ENCODE measurements around the gene LSM10. TPM values are rescaled to one million over a fixed set of nuclear protein-coding genes. Genes with fewer than 3 reads are reported as not detected.

The LSM10 gene
- total and polyA plus RNA-seq, 2 experiments from 2014 or later: 27.5 to 98.9 TPM

DNA sequence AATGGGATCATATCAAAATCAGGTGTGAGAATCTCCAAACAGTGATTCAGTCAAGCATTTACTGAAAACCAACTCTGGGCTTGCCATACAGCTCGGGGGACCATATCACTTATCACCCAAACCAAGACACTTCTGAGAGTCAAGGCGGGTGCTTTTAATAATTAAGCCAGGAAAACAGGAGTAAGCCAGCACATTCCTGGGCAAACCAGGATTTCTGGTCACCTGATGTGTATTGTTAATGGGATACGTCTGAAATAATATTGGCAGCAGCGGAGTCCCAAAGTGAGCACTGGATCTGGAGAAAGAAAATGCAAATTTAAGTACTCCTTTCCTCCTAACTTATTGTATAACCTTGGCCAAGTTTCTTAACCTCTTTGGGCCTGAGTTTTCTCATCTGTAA, 34.9 kb upstream of the LSM10 start:
- no peak for DNase-seq (ENCODE audit: low spot score)
- H3F3A ChIP-seq (replicated peaks; ENCODE audit: low read depth): no peaks in the 10 kb centered on the region
- no peak overlapping the region for H3K4me3 ChIP-seq
- Mint-ChIP-seq H3K27me3 (ENCODE audit: insufficient read depth, low read depth, poor library complexity) (peaks cover 4% of the 10 kb centered on the region), H3K4me1 (no peaks in the 10 kb centered on the region; the same call in 2 of the 3 replicates), H3K9me3 (no peaks in the 10 kb centered on the region), H3K36me3 (ENCODE audit: low read depth) (no peaks in the 10 kb centered on the region), H3K4me3 (no peak overlapping the region), H3K27ac (no peak overlapping the region)
- H3K27ac ChIP-seq (ENCODE audit: low read depth): no peak overlapping the region
- no peak overlapping the region for H3K4me2 ChIP-seq
- no peak for ATAC-seq
- no peaks in the 10 kb centered on the region for H3K4me1 ChIP-seq (ENCODE audit: insufficient read depth)
- H3K27me3 ChIP-seq (ENCODE audit: insufficient read depth): no peaks in the 10 kb centered on the region
- TF ChIP-seq NANOG (IDR thresholded peaks at IDR 0.05; ENCODE audit: borderline replicate concordance): no peak
- TF ChIP-seq STAT1 (IDR thresholded peaks at IDR 0.05; ENCODE audit: unreplicated experiment): no peak
- TF ChIP-seq, protein P1, sequence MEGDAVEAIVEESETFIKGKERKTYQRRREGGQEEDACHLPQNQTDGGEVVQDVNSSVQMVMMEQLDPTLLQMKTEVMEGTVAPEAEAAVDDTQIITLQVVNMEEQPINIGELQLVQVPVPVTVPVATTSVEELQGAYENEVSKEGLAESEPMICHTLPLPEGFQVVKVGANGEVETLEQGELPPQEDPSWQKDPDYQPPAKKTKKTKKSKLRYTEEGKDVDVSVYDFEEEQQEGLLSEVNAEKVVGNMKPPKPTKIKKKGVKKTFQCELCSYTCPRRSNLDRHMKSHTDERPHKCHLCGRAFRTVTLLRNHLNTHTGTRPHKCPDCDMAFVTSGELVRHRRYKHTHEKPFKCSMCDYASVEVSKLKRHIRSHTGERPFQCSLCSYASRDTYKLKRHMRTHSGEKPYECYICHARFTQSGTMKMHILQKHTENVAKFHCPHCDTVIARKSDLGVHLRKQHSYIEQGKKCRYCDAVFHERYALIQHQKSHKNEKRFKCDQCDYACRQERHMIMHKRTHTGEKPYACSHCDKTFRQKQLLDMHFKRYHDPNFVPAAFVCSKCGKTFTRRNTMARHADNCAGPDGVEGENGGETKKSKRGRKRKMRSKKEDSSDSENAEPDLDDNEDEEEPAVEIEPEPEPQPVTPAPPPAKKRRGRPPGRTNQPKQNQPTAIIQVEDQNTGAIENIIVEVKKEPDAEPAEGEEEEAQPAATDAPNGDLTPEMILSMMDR (conservative IDR thresholded peaks at IDR 0.05; ENCODE audit: low read depth in 2 of 2): no peak
- TF ChIP-seq, protein P2, sequence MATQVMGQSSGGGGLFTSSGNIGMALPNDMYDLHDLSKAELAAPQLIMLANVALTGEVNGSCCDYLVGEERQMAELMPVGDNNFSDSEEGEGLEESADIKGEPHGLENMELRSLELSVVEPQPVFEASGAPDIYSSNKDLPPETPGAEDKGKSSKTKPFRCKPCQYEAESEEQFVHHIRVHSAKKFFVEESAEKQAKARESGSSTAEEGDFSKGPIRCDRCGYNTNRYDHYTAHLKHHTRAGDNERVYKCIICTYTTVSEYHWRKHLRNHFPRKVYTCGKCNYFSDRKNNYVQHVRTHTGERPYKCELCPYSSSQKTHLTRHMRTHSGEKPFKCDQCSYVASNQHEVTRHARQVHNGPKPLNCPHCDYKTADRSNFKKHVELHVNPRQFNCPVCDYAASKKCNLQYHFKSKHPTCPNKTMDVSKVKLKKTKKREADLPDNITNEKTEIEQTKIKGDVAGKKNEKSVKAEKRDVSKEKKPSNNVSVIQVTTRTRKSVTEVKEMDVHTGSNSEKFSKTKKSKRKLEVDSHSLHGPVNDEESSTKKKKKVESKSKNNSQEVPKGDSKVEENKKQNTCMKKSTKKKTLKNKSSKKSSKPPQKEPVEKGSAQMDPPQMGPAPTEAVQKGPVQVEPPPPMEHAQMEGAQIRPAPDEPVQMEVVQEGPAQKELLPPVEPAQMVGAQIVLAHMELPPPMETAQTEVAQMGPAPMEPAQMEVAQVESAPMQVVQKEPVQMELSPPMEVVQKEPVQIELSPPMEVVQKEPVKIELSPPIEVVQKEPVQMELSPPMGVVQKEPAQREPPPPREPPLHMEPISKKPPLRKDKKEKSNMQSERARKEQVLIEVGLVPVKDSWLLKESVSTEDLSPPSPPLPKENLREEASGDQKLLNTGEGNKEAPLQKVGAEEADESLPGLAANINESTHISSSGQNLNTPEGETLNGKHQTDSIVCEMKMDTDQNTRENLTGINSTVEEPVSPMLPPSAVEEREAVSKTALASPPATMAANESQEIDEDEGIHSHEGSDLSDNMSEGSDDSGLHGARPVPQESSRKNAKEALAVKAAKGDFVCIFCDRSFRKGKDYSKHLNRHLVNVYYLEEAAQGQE (IDR thresholded peaks at IDR 0.05; ENCODE audit: unreplicated experiment): no peak
- no peak for TF ChIP-seq ZNF331 (CRISPR knock-in tag; IDR thresholded peaks at IDR 0.05; ENCODE audit: low read depth)
- TF ChIP-seq, protein P3, sequence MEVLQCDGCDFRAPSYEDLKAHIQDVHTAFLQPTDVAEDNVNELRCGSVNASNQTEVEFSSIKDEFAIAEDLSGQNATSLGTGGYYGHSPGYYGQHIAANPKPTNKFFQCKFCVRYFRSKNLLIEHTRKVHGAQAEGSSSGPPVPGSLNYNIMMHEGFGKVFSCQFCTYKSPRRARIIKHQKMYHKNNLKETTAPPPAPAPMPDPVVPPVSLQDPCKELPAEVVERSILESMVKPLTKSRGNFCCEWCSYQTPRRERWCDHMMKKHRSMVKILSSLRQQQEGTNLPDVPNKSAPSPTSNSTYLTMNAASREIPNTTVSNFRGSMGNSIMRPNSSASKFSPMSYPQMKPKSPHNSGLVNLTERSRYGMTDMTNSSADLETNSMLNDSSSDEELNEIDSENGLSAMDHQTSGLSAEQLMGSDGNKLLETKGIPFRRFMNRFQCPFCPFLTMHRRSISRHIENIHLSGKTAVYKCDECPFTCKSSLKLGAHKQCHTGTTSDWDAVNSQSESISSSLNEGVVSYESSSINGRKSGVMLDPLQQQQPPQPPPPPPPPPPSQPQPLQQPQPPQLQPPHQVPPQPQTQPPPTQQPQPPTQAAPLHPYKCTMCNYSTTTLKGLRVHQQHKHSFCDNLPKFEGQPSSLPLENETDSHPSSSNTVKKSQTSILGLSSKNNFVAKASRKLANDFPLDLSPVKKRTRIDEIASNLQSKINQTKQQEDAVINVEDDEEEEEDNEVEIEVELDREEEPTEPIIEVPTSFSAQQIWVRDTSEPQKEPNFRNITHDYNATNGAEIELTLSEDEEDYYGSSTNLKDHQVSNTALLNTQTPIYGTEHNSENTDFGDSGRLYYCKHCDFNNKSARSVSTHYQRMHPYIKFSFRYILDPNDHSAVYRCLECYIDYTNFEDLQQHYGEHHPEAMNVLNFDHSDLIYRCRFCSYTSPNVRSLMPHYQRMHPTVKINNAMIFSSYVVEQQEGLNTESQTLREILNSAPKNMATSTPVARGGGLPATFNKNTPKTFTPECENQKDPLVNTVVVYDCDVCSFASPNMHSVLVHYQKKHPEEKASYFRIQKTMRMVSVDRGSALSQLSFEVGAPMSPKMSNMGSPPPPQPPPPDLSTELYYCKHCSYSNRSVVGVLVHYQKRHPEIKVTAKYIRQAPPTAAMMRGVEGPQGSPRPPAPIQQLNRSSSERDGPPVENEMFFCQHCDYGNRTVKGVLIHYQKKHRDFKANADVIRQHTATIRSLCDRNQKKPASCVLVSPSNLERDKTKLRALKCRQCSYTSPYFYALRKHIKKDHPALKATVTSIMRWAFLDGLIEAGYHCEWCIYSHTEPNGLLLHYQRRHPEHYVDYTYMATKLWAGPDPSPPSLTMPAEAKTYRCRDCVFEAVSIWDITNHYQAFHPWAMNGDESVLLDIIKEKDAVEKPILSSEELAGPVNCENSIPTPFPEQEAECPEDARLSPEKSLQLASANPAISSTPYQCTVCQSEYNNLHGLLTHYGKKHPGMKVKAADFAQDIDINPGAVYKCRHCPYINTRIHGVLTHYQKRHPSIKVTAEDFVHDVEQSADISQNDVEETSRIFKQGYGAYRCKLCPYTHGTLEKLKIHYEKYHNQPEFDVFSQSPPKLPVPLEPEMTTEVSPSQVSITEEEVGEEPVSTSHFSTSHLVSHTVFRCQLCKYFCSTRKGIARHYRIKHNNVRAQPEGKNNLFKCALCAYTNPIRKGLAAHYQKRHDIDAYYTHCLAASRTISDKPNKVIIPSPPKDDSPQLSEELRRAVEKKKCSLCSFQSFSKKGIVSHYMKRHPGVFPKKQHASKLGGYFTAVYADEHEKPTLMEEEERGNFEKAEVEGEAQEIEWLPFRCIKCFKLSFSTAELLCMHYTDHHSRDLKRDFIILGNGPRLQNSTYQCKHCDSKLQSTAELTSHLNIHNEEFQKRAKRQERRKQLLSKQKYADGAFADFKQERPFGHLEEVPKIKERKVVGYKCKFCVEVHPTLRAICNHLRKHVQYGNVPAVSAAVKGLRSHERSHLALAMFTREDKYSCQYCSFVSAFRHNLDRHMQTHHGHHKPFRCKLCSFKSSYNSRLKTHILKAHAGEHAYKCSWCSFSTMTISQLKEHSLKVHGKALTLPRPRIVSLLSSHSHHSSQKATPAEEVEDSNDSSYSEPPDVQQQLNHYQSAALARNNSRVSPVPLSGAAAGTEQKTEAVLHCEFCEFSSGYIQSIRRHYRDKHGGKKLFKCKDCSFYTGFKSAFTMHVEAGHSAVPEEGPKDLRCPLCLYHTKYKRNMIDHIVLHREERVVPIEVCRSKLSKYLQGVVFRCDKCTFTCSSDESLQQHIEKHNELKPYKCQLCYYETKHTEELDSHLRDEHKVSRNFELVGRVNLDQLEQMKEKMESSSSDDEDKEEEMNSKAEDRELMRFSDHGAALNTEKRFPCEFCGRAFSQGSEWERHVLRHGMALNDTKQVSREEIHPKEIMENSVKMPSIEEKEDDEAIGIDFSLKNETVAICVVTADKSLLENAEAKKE (CRISPR knock-in tag; IDR thresholded peaks at IDR 0.05): no peak
- TF ChIP-seq, protein P4, sequence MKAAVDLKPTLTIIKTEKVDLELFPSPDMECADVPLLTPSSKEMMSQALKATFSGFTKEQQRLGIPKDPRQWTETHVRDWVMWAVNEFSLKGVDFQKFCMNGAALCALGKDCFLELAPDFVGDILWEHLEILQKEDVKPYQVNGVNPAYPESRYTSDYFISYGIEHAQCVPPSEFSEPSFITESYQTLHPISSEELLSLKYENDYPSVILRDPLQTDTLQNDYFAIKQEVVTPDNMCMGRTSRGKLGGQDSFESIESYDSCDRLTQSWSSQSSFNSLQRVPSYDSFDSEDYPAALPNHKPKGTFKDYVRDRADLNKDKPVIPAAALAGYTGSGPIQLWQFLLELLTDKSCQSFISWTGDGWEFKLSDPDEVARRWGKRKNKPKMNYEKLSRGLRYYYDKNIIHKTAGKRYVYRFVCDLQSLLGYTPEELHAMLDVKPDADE (IDR thresholded peaks at IDR 0.05): no peak
- TF ChIP-seq POLR2AphosphoS5 (IDR thresholded peaks at IDR 0.05; ENCODE audit: low read depth): no peak
- TF ChIP-seq CREB1 (CRISPR knock-in tag; IDR thresholded peaks at IDR 0.05; ENCODE audit: low read depth): no peak
- TF ChIP-seq EZH2 (IDR thresholded peaks at IDR 0.05; ENCODE audit: low read depth, unreplicated experiment): no peak
- no peak for TF ChIP-seq JUNB (IDR thresholded peaks at IDR 0.05; ENCODE audit: unreplicated experiment)
- no peak for TF ChIP-seq EZH2phosphoT487 (IDR thresholded peaks at IDR 0.05; ENCODE audit: unreplicated experiment)
- no peak for TF ChIP-seq ZNF114 (CRISPR knock-in tag; IDR thresholded peaks at IDR 0.05)
- no peaks in the 10 kb centered on the region for H3K9me2 ChIP-seq (ENCODE audit: insufficient read depth)
- no peak overlapping the region for H2AFZ ChIP-seq
- no peaks in the 10 kb centered on the region for H3K79me2 ChIP-seq (replicated peaks; ENCODE audit: insufficient read depth)
- no peaks in the 10 kb centered on the region; the same call in 1 of the 2 replicates for H4K20me1 ChIP-seq (replicated peaks; ENCODE audit: insufficient read depth)
- H3K36me3 ChIP-seq (ENCODE audit: insufficient read depth): no peaks in the 10 kb centered on the region

Measured in GM23338 (cell line).